GM12875 (cell line): Measurements from ENCODE around the gene ADA.

Experiments used
- H3K4me3 ChIP-seq: one replicate; pipeline ENCODE4 v1.5.1; 2011; ENCODE audit warnings: low read depth, low read length, control low read depth
- CTCF ChIP-seq: IDR thresholded peaks from 2 replicates; pipeline ENCODE4 v1.5.1; 2011; ENCODE audit warnings: low read depth, mild to moderate bottlenecking, control low read depth, inconsistent platforms, low read length, moderate library complexity, borderline replicate concordance; ENCODE audit not compliant: insufficient read depth

Gene ADA

GRCh38 chr20:44648068-44648467 is 3.4 kb downstream of the ADA start:
- no peak overlapping the region for H3K4me3 ChIP-seq
- TF ChIP-seq CTCF: no peak

GRCh38 chr20:44646641-44647274 is 4.7 kb downstream of the ADA start:
- peak overlapping the region; percentile 1 for H3K4me3 ChIP-seq
- no peak for TF ChIP-seq CTCF

GRCh38 chr20:44646023-44646640 is 5.4 kb downstream of the ADA start:
- TF ChIP-seq CTCF: no peak
- peak overlapping the region; percentile 1 for H3K4me3 ChIP-seq

GRCh38 chr20:44644667-44645131 is 6.8 kb downstream of the ADA start:
- TF ChIP-seq CTCF: no peak
- H3K4me3 ChIP-seq: no peak overlapping the region

GRCh38 chr20:44644230-44644617 is 7.3 kb downstream of the ADA start:
- TF ChIP-seq CTCF: no peak
- H3K4me3 ChIP-seq: no peak overlapping the region

- no peak for TF ChIP-seq CTCF
- no peak overlapping the region for H3K4me3 ChIP-seq
Measured at GRCh38 chr20:44643596-44644229, 7.8 kb downstream of the ADA start.

GRCh38 chr20:44643154-44643519 is 8.4 kb downstream of the ADA start:
- no peak overlapping the region for H3K4me3 ChIP-seq
- no peak for TF ChIP-seq CTCF
